HCT116 (cell line): Measurements from ENCODE around the gene ATXN7L3B. TPM values are rescaled to one million over a fixed set of nuclear protein-coding genes. Genes with fewer than 3 reads are reported as not detected.

ENCODE experiments used
- ATAC-seq: fragments of 200-7000 bp; cut with Tn5 transposase; 2 replicates; pipeline ENCODE4 v1.9.1; 2020; ENCODE audit warnings: mild to moderate bottlenecking, moderate library complexity
- BruUV-seq: library from RNA; stranded (reverse); fragments of 400-500 nt; replicated peaks from 2 replicates; lab custom pipeline; 2021; lab: Mats Ljungman, UMichigan
- CTCF ChIA-PET: fragments of 300-600 bp; sonication (Branson Sonifier 250); formaldehyde crosslinking; loops from one replicate; lab custom pipeline; 2021; ENCODE audit warnings: antibody characterized with exemption; lab: Charles Lee
- POLR2A ChIA-PET: fragments of 300-600, 350-600 bp; sonication (Branson Sonifier 250); formaldehyde crosslinking; loops from one replicate; lab custom pipeline; 2021; ENCODE audit warnings: antibody characterized with exemption; lab: Charles Lee
- RAD21 ChIA-PET, 2 experiments: fragments of 300-600 bp; sonication (Branson Sonifier 250); formaldehyde crosslinking; loops; one replicate each; lab custom pipeline; 2023; ENCODE audit warnings: low total read pairs in 2 of 2; ENCODE audit not compliant: uncharacterized antibody in 2 of 2, unreplicated experiment in 2 of 2, low non-redundant PET in 1 of 2; lab: Charles Lee
- DNase-seq: peaks from one replicate; pipeline ENCODE4 v3.0.0-alpha.2; 2010; ENCODE audit warnings: low read depth, low spot score
- H2AFZ ChIP-seq: fragments of 200-600 bp; shearing (Covaris generic), sonication (generic); 2 replicates; pipeline ENCODE4 v1.6.1; 2017; ENCODE audit warnings: low read depth, mixed run types, mixed read lengths, antibody characterized with exemption, low read length; ENCODE audit not compliant: poor library complexity, severe bottlenecking
- H3K27ac ChIP-seq: 2 replicates; pipeline ENCODE4 v1.5.1; 2012; ENCODE audit warnings: low read depth, low read length
- H3K27me3 ChIP-seq: fragments of 200-600 bp; sonication (generic); 2 replicates; pipeline ENCODE4 v1.6.1; 2016; ENCODE audit warnings: mixed run types, low read length, mixed read lengths; ENCODE audit not compliant: insufficient read depth
- H3K36me3 ChIP-seq, 2 experiments: fragments of 200-500 bp in 1 of 2; fragments of 200-600 bp in 1 of 2; sonication (Bioruptor generic) in 1 of 2; sonication (generic) in 1 of 2; 2 replicates each; pipeline versions ENCODE4 v1.5.1 to v1.6.1; 2014 to 2016; ENCODE audit warnings: low read length in 2 of 2, inconsistent platforms in 1 of 2, mixed read lengths in 1 of 2, mixed run types in 1 of 2; ENCODE audit not compliant: insufficient read depth in 2 of 2, control insufficient read depth in 1 of 2
- H3K4me1 ChIP-seq, 2 experiments: fragments of 200-600 bp in 1 of 2; sonication (generic) in 1 of 2; 2 replicates each; pipeline versions ENCODE4 v1.5.1 to v1.6.1; 2012 to 2017; ENCODE audit warnings: low read length in 2 of 2, inconsistent platforms in 1 of 2, mild to moderate bottlenecking in 1 of 2, mixed read lengths in 1 of 2, mixed run types in 1 of 2, moderate library complexity in 1 of 2; ENCODE audit not compliant: insufficient read depth in 2 of 2, control insufficient read depth in 1 of 2
- H3K4me2 ChIP-seq: fragments of 200-600 bp; sonication (generic); 2 replicates; pipeline ENCODE4 v1.6.1; 2017; ENCODE audit warnings: mixed run types, low read length, mixed read lengths
- H3K4me3 ChIP-seq, 2 experiments: fragments of 200-600 bp in 1 of 2; sonication (generic) in 1 of 2; replicated peaks in 1 of 2; 2 replicates each; pipeline ENCODE4 v1.5.1; 2011 to 2016; ENCODE audit warnings: low read length in 2 of 2, control low read depth in 1 of 2, low read depth in 1 of 2, mild to moderate bottlenecking in 1 of 2, mixed read lengths in 1 of 2, mixed run types in 1 of 2
- H3K79me2 ChIP-seq: fragments of 200-600 bp; sonication (generic); 2 replicates; pipeline ENCODE4 v1.6.1; 2017; ENCODE audit warnings: mild to moderate bottlenecking, mixed run types, low read length, moderate library complexity, mixed read lengths; ENCODE audit not compliant: insufficient read depth
- H3K9ac ChIP-seq: fragments of 200-600 bp; sonication (generic); 2 replicates; pipeline ENCODE4 v1.6.1; 2016; ENCODE audit warnings: low read length, mixed read lengths
- H3K9me2 ChIP-seq: fragments of 200-600 bp; sonication (generic), shearing (Covaris generic); 2 replicates; pipeline ENCODE4 v1.6.1; 2017; ENCODE audit warnings: mixed run types, mild to moderate bottlenecking, moderate library complexity; ENCODE audit not compliant: insufficient read depth
- H3K9me3 ChIP-seq, 2 experiments: fragments of 200-500 bp in 1 of 2; fragments of 200-600 bp in 1 of 2; sonication (Bioruptor generic) in 1 of 2; sonication (generic) in 1 of 2; 2 replicates each; pipeline ENCODE4 v1.6.1; 2014 to 2017; ENCODE audit warnings: low read length in 2 of 2, mixed read lengths in 2 of 2, inconsistent platforms in 1 of 2, low read depth in 1 of 2, mild to moderate bottlenecking in 1 of 2, mixed run types in 1 of 2, moderate library complexity in 1 of 2; ENCODE audit not compliant: control insufficient read depth in 1 of 2, insufficient read depth in 1 of 2
- H4K20me1 ChIP-seq: fragments of 200-600 bp; sonication (generic), shearing (Covaris generic); 2 replicates; pipeline ENCODE4 v1.6.1; 2017; ENCODE audit warnings: mixed run types, mild to moderate bottlenecking, moderate library complexity; ENCODE audit not compliant: insufficient read depth
- CEBPB ChIP-seq: IDR thresholded peaks from 2 replicates; pipeline ENCODE4 v1.6.1; 2012; ENCODE audit warnings: low read depth
- EGR1 ChIP-seq: IDR thresholded peaks from 2 replicates; pipeline ENCODE4 v1.6.1; 2012; ENCODE audit warnings: low read depth
- ELF1 ChIP-seq: IDR thresholded peaks from 2 replicates; pipeline ENCODE4 v1.6.1; 2012; ENCODE audit warnings: low read depth, borderline replicate concordance
- EZH2 ChIP-seq: fragments of 200-600 bp; sonication (generic); IDR thresholded peaks from 2 replicates; pipeline ENCODE4 v1.6.1; 2017; ENCODE audit warnings: antibody characterized with exemption, mixed run types
- FOSL1 ChIP-seq: IDR thresholded peaks from 2 replicates; pipeline ENCODE4 v1.6.1; 2012; ENCODE audit warnings: low read depth
- JUND ChIP-seq: IDR thresholded peaks from 2 replicates; pipeline ENCODE4 v1.6.1; 2012
- POLR2AphosphoS5 ChIP-seq: IDR thresholded peaks from 2 replicates; pipeline ENCODE4 v1.6.1; 2011; ENCODE audit warnings: mild to moderate bottlenecking, low read depth, low read length, moderate library complexity
- RAD21 ChIP-seq: IDR thresholded peaks from 2 replicates; pipeline ENCODE4 v1.6.1; 2012; ENCODE audit warnings: low read depth, mild to moderate bottlenecking
- SIN3A ChIP-seq: IDR thresholded peaks from 2 replicates; pipeline ENCODE4 v1.6.1; 2012; ENCODE audit warnings: low read depth
- SP1 ChIP-seq: IDR thresholded peaks from 2 replicates; pipeline ENCODE4 v1.6.1; 2012; ENCODE audit warnings: low read depth
- SRF ChIP-seq: IDR thresholded peaks from 2 replicates; pipeline ENCODE4 v1.6.1; 2012; ENCODE audit warnings: low read depth
- TCF7L2 ChIP-seq: IDR thresholded peaks from 2 replicates; pipeline ENCODE4 v1.7.0; 2011; ENCODE audit warnings: borderline replicate concordance, inconsistent platforms; ENCODE audit not compliant: insufficient read depth, insufficient read length; ENCODE audit errors: extremely low read depth
- YY1 ChIP-seq: IDR thresholded peaks from 2 replicates; pipeline ENCODE4 v1.6.1; 2011; ENCODE audit warnings: low read length, low read depth, moderate library complexity, mild to moderate bottlenecking; ENCODE audit not compliant: insufficient replicate concordance; ENCODE audit errors: extremely low read depth
- ZFX ChIP-seq: fragments of 450-650 bp; IDR thresholded peaks from 2 replicates; pipeline ENCODE4 v1.6.1; 2017
- intact Hi-C: fragments of 100-400 bp; cut with micrococcal nuclease; formaldehyde crosslinking; loops from 2 replicates; pipeline ENCODE4 v1.10.0; 2022
- total RNA-seq: library from RNA; stranded (reverse); gene quantifications from one replicate; pipeline ENCODE4 v1.2.1, GENCODE V29; 2021; ENCODE audit not compliant: unreplicated experiment
- TF ChIP-seq, protein P1 (sequence below), 3 experiments: fragments of 200-600 bp in 1 of 3; sonication (generic) in 1 of 3; IDR thresholded peaks in 2 of 3; conservative IDR thresholded peaks in 1 of 3; 2 replicates each; pipeline ENCODE4 v1.5.1; 2012 to 2017; ENCODE audit warnings: low read depth in 2 of 3, low read length in 2 of 3, antibody characterized with exemption in 1 of 3, borderline replicate concordance in 1 of 3, control low read depth in 1 of 3, mild to moderate bottlenecking in 1 of 3, mixed read lengths in 1 of 3, mixed run types in 1 of 3, moderate library complexity in 1 of 3; ENCODE audit not compliant: insufficient read depth in 1 of 3
- TF ChIP-seq, protein P2 (sequence below): IDR thresholded peaks from 2 replicates; pipeline ENCODE4 v1.6.1; 2012
- TF ChIP-seq, protein P3 (sequence below): IDR thresholded peaks from 2 replicates; pipeline ENCODE4 v1.6.1; 2011; ENCODE audit warnings: mild to moderate bottlenecking, low read length, moderate library complexity; ENCODE audit not compliant: insufficient replicate concordance; ENCODE audit errors: extremely low read depth

Gene ATXN7L3B
- total RNA-seq, 1 experiment from 2014 or later: 28.1 TPM

DNA sequence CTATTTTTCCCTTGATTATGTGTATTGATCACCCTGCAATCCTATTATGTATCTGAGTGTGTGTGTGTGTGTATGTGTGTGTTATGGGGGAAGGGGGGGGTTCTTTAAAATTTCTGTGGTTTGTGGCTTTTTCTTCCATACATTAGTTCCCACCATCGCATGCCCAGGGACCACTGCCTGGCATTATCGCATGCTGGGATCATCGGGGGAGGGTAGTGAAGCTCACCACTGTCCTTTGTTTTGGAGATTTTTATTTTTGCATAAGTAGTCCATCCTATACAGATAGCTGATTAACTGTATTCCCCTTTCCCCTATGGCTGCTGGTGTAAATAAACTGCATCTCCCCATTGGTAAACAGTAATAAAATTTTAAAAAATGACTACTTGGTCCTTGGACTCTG is 3.4 kb downstream of the ATXN7L3B start:
- Histone ChIP-seq H3K27ac (no peak overlapping the region), H3K4me1 (peaks cover 10 to 18% of the 10 kb centered on the region in 2 experiments; a peak in 3 of 4 replicates), H3K4me2 (no peak overlapping the region), H3K9me3 (no peaks in the 10 kb centered on the region), H4K20me1 (peaks cover 14% of the 10 kb centered on the region; the same call in 1 of the 2 replicates), H3K79me2 (peaks cover 55% of the 10 kb centered on the region), H3K27me3 (no peaks in the 10 kb centered on the region), H3K9me2 (no peaks in the 10 kb centered on the region), H3K36me3 (peaks cover 13 to 17% of the 10 kb centered on the region in 2 experiments), H3K9ac (no peak overlapping the region), H2AFZ (no peak overlapping the region), H3K4me3 (no peak overlapping the region)
- ATAC-seq (no peak), DNase-seq (no peak)
- POLR2A ChIA-PET: no interaction called here
- TF ChIP-seq RAD21 (no peak), ELF1 (no peak), POLR2AphosphoS5 (no peak), FOSL1 (no peak), SP1 (no peak), JUND (no peak), CEBPB (no peak), SRF (no peak), TCF7L2 (no peak), YY1 (no peak), SIN3A (no peak), EZH2 (no peak), ZFX (no peak), EGR1 (no peak)
- TF ChIP-seq, protein P1, sequence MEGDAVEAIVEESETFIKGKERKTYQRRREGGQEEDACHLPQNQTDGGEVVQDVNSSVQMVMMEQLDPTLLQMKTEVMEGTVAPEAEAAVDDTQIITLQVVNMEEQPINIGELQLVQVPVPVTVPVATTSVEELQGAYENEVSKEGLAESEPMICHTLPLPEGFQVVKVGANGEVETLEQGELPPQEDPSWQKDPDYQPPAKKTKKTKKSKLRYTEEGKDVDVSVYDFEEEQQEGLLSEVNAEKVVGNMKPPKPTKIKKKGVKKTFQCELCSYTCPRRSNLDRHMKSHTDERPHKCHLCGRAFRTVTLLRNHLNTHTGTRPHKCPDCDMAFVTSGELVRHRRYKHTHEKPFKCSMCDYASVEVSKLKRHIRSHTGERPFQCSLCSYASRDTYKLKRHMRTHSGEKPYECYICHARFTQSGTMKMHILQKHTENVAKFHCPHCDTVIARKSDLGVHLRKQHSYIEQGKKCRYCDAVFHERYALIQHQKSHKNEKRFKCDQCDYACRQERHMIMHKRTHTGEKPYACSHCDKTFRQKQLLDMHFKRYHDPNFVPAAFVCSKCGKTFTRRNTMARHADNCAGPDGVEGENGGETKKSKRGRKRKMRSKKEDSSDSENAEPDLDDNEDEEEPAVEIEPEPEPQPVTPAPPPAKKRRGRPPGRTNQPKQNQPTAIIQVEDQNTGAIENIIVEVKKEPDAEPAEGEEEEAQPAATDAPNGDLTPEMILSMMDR (IDR thresholded peaks at IDR 0.05 in 2 of 3, conservative IDR thresholded peaks at IDR 0.05 in 1 of 3; ENCODE audit: borderline replicate concordance in 1 of 3, insufficient read depth in 1 of 3, low read depth in 2 of 3, low read length in 2 of 3): no peak
- TF ChIP-seq, protein P2, sequence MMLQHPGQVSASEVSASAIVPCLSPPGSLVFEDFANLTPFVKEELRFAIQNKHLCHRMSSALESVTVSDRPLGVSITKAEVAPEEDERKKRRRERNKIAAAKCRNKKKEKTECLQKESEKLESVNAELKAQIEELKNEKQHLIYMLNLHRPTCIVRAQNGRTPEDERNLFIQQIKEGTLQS: no peak
- TF ChIP-seq, protein P3, sequence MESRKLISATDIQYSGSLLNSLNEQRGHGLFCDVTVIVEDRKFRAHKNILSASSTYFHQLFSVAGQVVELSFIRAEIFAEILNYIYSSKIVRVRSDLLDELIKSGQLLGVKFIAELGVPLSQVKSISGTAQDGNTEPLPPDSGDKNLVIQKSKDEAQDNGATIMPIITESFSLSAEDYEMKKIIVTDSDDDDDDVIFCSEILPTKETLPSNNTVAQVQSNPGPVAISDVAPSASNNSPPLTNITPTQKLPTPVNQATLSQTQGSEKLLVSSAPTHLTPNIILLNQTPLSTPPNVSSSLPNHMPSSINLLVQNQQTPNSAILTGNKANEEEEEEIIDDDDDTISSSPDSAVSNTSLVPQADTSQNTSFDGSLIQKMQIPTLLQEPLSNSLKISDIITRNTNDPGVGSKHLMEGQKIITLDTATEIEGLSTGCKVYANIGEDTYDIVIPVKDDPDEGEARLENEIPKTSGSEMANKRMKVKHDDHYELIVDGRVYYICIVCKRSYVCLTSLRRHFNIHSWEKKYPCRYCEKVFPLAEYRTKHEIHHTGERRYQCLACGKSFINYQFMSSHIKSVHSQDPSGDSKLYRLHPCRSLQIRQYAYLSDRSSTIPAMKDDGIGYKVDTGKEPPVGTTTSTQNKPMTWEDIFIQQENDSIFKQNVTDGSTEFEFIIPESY: no peak
- RAD21 ChIA-PET: no interaction called here
- CTCF ChIA-PET: no interaction called here
- BruUV-seq: no TSS peak
- intact Hi-C loops: no loop called here
